ENCODE results near the gene DPP6. TPM values are rescaled to one million over a fixed set of nuclear protein-coding genes. Genes with fewer than 3 reads are reported as not detected.

Gene DPP6
- polyA plus RNA-seq, 1 donor (not counting 4 experiments of a cell fraction or from before 2014, with no cell fraction given), result not detected

GRCh38 chr7:154854836-154855235 lies 802.6 kb downstream of the DPP6 start:
- Histone ChIP-seq H3K27me3 (ENCODE audit: control insufficient read depth, extremely low read depth, insufficient read depth, low read length) (no peaks in the 10 kb centered on the region), H3K4me1 (ENCODE audit: control insufficient read depth, extremely low read depth, insufficient read depth, low read length) (no peaks in the 10 kb centered on the region), H3K79me2 (ENCODE audit: control insufficient read depth, insufficient read depth, low read length) (no peaks in the 10 kb centered on the region), H3K9me1 (ENCODE audit: control insufficient read depth, extremely low read depth, insufficient read depth, low read length) (no peaks in the 10 kb centered on the region), H3K9me3 (ENCODE audit: control insufficient read depth, low read depth, low read length) (peaks cover 2% of the 10 kb centered on the region), H3K36me3 (ENCODE audit: control insufficient read depth in 2 of 2, extremely low read depth in 1 of 2, insufficient read depth in 2 of 2, low read length in 2 of 2) (no peaks in the 10 kb centered on the region), H3K9ac (ENCODE audit: control insufficient read depth, extremely low read depth, insufficient read depth, low read length) (no peak overlapping the region), H3K27ac (ENCODE audit: control insufficient read depth, insufficient read depth, low read length) (no peak overlapping the region), H3K4me3 (ENCODE audit: control insufficient read depth in 2 of 3, extremely low read depth in 1 of 3, insufficient read depth in 2 of 3, low read depth in 1 of 3, low read length in 3 of 3) (no peak overlapping the region), H2AFZ (ENCODE audit: control insufficient read depth, low read length) (no peak overlapping the region), H3K4me2 (ENCODE audit: control insufficient read depth, extremely low read depth, insufficient read depth, low read depth, low read length) (no peak overlapping the region), H4K20me1 (ENCODE audit: control insufficient read depth, extremely low read depth, insufficient read depth, low read length) (no peaks in the 10 kb centered on the region)
- no peak for FAIRE-seq
- TF ChIP-seq EZH2 (IDR thresholded peaks at IDR 0.05; ENCODE audit: low read length) (no peak), CTCF (optimal IDR thresholded peaks at IDR 0.05 in 1 of 3, IDR thresholded peaks at IDR 0.05 in 1 of 3, conservative IDR thresholded peaks at IDR 0.05 in 1 of 3; ENCODE audit: extremely low read depth in 1 of 3, insufficient read depth in 2 of 3, low read length in 3 of 3) (no peak)
- DNase-seq (ENCODE audit: low read depth, low spot score), result no peak
- dilution Hi-C loops (cut with MboI; ENCODE audit: extremely low pct_ligation_motif_present, low sequenced_read_pairs), result no loop called here

- Histone ChIP-seq H4K20me1 (ENCODE audit: control insufficient read depth, extremely low read depth, insufficient read depth, low read length) (no peaks in the 10 kb centered on the region), H3K79me2 (ENCODE audit: control insufficient read depth, insufficient read depth, low read length) (no peaks in the 10 kb centered on the region), H3K27ac (ENCODE audit: control insufficient read depth, insufficient read depth, low read length) (no peak overlapping the region), H3K9me3 (ENCODE audit: control insufficient read depth, low read depth, low read length) (peaks cover 2% of the 10 kb centered on the region), H3K4me3 (ENCODE audit: control insufficient read depth in 2 of 3, extremely low read depth in 1 of 3, insufficient read depth in 2 of 3, low read depth in 1 of 3, low read length in 3 of 3) (no peak overlapping the region), H3K36me3 (ENCODE audit: control insufficient read depth in 2 of 2, extremely low read depth in 1 of 2, insufficient read depth in 2 of 2, low read length in 2 of 2) (no peaks in the 10 kb centered on the region), H3K9ac (ENCODE audit: control insufficient read depth, extremely low read depth, insufficient read depth, low read length) (no peak overlapping the region), H3K27me3 (ENCODE audit: control insufficient read depth, extremely low read depth, insufficient read depth, low read length) (no peaks in the 10 kb centered on the region), H3K4me1 (ENCODE audit: control insufficient read depth, extremely low read depth, insufficient read depth, low read length) (no peaks in the 10 kb centered on the region), H3K4me2 (ENCODE audit: control insufficient read depth, extremely low read depth, insufficient read depth, low read depth, low read length) (no peak overlapping the region), H3K9me1 (ENCODE audit: control insufficient read depth, extremely low read depth, insufficient read depth, low read length) (no peaks in the 10 kb centered on the region), H2AFZ (ENCODE audit: control insufficient read depth, low read length) (no peak overlapping the region)
- no peak for FAIRE-seq
- TF ChIP-seq EZH2 (IDR thresholded peaks at IDR 0.05; ENCODE audit: low read length), result no peak
- TF ChIP-seq CTCF (optimal IDR thresholded peaks at IDR 0.05 in 1 of 3, IDR thresholded peaks at IDR 0.05 in 1 of 3, conservative IDR thresholded peaks at IDR 0.05 in 1 of 3; ENCODE audit: extremely low read depth in 1 of 3, insufficient read depth in 2 of 3, low read length in 3 of 3), result no peak
- no peak for DNase-seq (ENCODE audit: low read depth, low spot score)
- dilution Hi-C loops (cut with MboI; ENCODE audit: extremely low pct_ligation_motif_present, low sequenced_read_pairs), result no loop called here
Observed at GRCh38 chr7:154855366-154855765, 803.2 kb downstream of the DPP6 start.

Measured in keratinocyte (primary cell).